Myocyte (in vitro differentiated cells): ENCODE results near the gene UNC45B. TPM values are rescaled to one million over a fixed set of nuclear protein-coding genes. Genes with fewer than 3 reads are reported as not detected.
"Not testable (repeated sequence)": the region's sequence is repeated elsewhere in the genome, so short reads cannot be mapped to it uniquely, and the experiment has no call there.

Experiments used
- DNase-seq: peaks from one replicate; pipeline ENCODE4 v3.0.0-alpha.2; 2012; ENCODE audit warnings: low read depth
- total RNA-seq: library from RNA; depleted of rRNA; stranded (reverse); fragments of >200 nt; gene quantifications from 2 replicates; pipeline ENCODE4 v1.2.3, GENCODE V29; 2014

Gene UNC45B
- total RNA-seq, 1 donor from 2014 or later = 266 TPM

- DNase-seq = no peak
Observed at GRCh38 chr17:35169835-35170363, 22.3 kb downstream of the UNC45B start.

- DNase-seq = peak; percentile 44
Observed at GRCh38 chr17:35170968-35171771, 23.6 kb downstream of the UNC45B start.

- DNase-seq = no peak
Observed at GRCh38 chr17:35171834-35172233, 24.2 kb downstream of the UNC45B start.

- DNase-seq = not testable (repeated sequence)
Observed at GRCh38 chr17:35172321-35172720, 24.7 kb downstream of the UNC45B start.

GRCh38 chr17:35174835-35175334 is 27.3 kb downstream of the UNC45B start:
- DNase-seq = no peak

GRCh38 chr17:35175638-35176415 is 28.2 kb downstream of the UNC45B start:
- DNase-seq = peak; percentile 37

- no peak for DNase-seq
Observed at GRCh38 chr17:35176897-35177296, 29.3 kb downstream of the UNC45B start.

- DNase-seq = not testable (repeated sequence)
Observed at GRCh38 chr17:35179379-35179778, 31.8 kb downstream of the UNC45B start.

GRCh38 chr17:35183332-35183731 is 35.7 kb downstream of the UNC45B start:
- DNase-seq = peak; percentile 12

GRCh38 chr17:35184274-35184673 is 36.7 kb downstream of the UNC45B start:
- no peak for DNase-seq

- no peak for DNase-seq
Observed at GRCh38 chr17:35185849-35186248, 38.2 kb downstream of the UNC45B start.

- DNase-seq = no peak
Observed at GRCh38 chr17:35187481-35187880, 39.9 kb downstream of the UNC45B start.

- no peak for DNase-seq
Observed at GRCh38 chr17:35188111-35188510, 40.5 kb downstream of the UNC45B start.

GRCh38 chr17:35189291-35189690 is 41.7 kb downstream of the UNC45B start:
- DNase-seq = peak; percentile 36

- no peak for DNase-seq
Observed at GRCh38 chr17:35191001-35191695, 43.5 kb downstream of the UNC45B start.

- DNase-seq = no peak
Observed at GRCh38 chr17:35192708-35193107, 45.1 kb downstream of the UNC45B start.

GRCh38 chr17:35194001-35194400 is 46.4 kb downstream of the UNC45B start, which contains the start of gene SLC35G3:
Gene SLC35G3 (minus strand): TSS chr17:35194393. CDS start chr17:35194307, 86 bp downstream.
- not testable (repeated sequence) for DNase-seq

- not testable (repeated sequence) for DNase-seq
Observed at GRCh38 chr17:35195062-35195461, 47.4 kb downstream of the UNC45B start.

- not testable (repeated sequence) for DNase-seq
Observed at GRCh38 chr17:35202582-35202981, 55.0 kb downstream of the UNC45B start.

GRCh38 chr17:35210741-35211140 is 63.1 kb downstream of the UNC45B start:
- no peak for DNase-seq

GRCh38 chr17:35212668-35213067 is 65.1 kb downstream of the UNC45B start:
- DNase-seq = no peak
